Kidney (tissue), 14 donors: ENCODE results near the gene USP49. TPM values are rescaled to one million over a fixed set of nuclear protein-coding genes. Genes with fewer than 3 reads are reported as not detected.

Source experiments
- DNase-seq, 5 donors: peaks; one replicate each; pipeline ENCODE4 v3.0.0-alpha.2; 2013 to 2020
- FAIRE-seq: peaks from 2 replicates; lab custom pipeline; 2012; peaks lifted over from hg19 to GRCh38; lab: Jason Lieb, UNC
- H3K27ac ChIP-seq, 2 donors: one replicate each; pipeline ENCODE4 v1.7.0; 2013; ENCODE audit warnings: low read depth in 2 of 2, low read length in 2 of 2, inconsistent platforms in 1 of 2
- H3K27me3 ChIP-seq: one replicate; pipeline ENCODE4 v1.7.1; 2013; ENCODE audit warnings: low read length, inconsistent platforms; ENCODE audit not compliant: control insufficient read depth, insufficient read depth
- H3K36me3 ChIP-seq, 3 donors: one replicate each; pipeline versions ENCODE4 v1.7.0 to v1.7.1; 2013; ENCODE audit warnings: low read length in 3 of 3, control low read depth in 1 of 3, inconsistent platforms in 1 of 3; ENCODE audit not compliant: insufficient read depth in 3 of 3, control insufficient read depth in 2 of 3
- H3K4me1 ChIP-seq, 3 donors: one replicate each; pipeline versions ENCODE4 v1.7.0 to v1.7.1; 2013; ENCODE audit warnings: low read length in 3 of 3, inconsistent platforms in 1 of 3, low read depth in 1 of 3; ENCODE audit not compliant: control insufficient read depth in 2 of 3, insufficient read depth in 2 of 3
- H3K4me3 ChIP-seq, 3 donors: one replicate each; pipeline versions ENCODE4 v1.7.0 to v1.8.1; 2013; ENCODE audit warnings: low read length in 3 of 3, control low read depth in 1 of 3, inconsistent platforms in 1 of 3
- H3K9ac ChIP-seq, 3 donors: one replicate each; pipeline versions ENCODE4 v1.7.0 to v1.7.1; 2013; ENCODE audit warnings: low read length in 3 of 3, control low read depth in 1 of 3, inconsistent platforms in 1 of 3
- H3K9me3 ChIP-seq, 3 donors: one replicate each; pipeline versions ENCODE4 v1.7.0 to v1.7.1; 2013; ENCODE audit warnings: low read length in 3 of 3, control low read depth in 1 of 3, inconsistent platforms in 1 of 3; ENCODE audit not compliant: control insufficient read depth in 2 of 3, insufficient read depth in 1 of 3
- intact Hi-C: fragments of 100-400 bp; cut with DNase I; formaldehyde crosslinking; loops from one replicate; pipeline ENCODE4 v1.11.1; 2022
- polyA plus RNA-seq: library from polyadenylated mRNA; stranded (reverse); fragments of 350-450 nt; fragmentation: Illumina TruSeq; extraction: RNeasy Lipid Tissue Mini Kit (QIAGEN cat#74804); gene quantifications from one replicate; pipeline ENCODE4 v1.2.3, GENCODE V29; 2014; ENCODE audit warnings: low read depth, low replicate concordance; ENCODE audit not compliant: insufficient read depth
- total RNA-seq: library from RNA; stranded (reverse); fragmentation: NEBNext Ultra II Directional; extraction: Animal tissue kit (Norgen Biotek cat#: 25700); gene quantifications from one replicate; pipeline ENCODE4 v1.2.1, GENCODE V29; 2021
- TF ChIP-seq, protein P1 (sequence below): IDR thresholded peaks from 3 replicates; pipeline ENCODE4 v1.5.1; 2012; ENCODE audit warnings: mild to moderate bottlenecking, moderate library complexity, borderline replicate concordance; ENCODE audit not compliant: insufficient read depth; ENCODE audit errors: extremely low read depth
- donor health status: control.
- donor health status: control.
- donor health status: control.
- donor health status: control.
- donor health status: control.
- donor health status: DM: yes; HTN: yes; CAD: no.
- donor health status: Normal renal cell carcinoma (clear cell type).

Gene USP49
- total and polyA plus RNA-seq, 2 donors from 2014 or later, result 1.1 to 3.4 TPM

DNA sequence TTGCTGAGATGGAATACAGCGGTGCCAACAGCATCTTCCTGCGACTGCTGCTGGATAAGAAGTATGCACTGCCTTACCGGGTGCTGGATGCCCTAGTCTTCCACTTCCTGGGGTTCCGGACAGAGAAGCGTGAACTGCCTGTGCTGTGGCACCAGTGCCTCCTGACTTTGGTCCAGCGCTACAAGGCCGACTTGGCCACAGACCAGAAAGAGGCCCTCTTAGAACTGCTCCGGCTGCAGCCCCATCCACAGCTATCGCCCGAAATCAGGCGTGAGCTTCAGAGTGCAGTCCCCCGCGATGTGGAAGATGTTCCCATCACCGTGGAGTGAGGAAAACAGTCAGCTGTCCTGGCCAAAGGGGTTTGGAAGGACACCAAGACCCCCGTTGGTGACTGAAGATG, 37.2 kb upstream of the USP49 start:
- no peaks in the 10 kb centered on the region for H3K27me3 ChIP-seq
- no peaks in the 10 kb centered on the region for H3K9me3 ChIP-seq
- DNase-seq, result no peak
- TF ChIP-seq, protein P1, sequence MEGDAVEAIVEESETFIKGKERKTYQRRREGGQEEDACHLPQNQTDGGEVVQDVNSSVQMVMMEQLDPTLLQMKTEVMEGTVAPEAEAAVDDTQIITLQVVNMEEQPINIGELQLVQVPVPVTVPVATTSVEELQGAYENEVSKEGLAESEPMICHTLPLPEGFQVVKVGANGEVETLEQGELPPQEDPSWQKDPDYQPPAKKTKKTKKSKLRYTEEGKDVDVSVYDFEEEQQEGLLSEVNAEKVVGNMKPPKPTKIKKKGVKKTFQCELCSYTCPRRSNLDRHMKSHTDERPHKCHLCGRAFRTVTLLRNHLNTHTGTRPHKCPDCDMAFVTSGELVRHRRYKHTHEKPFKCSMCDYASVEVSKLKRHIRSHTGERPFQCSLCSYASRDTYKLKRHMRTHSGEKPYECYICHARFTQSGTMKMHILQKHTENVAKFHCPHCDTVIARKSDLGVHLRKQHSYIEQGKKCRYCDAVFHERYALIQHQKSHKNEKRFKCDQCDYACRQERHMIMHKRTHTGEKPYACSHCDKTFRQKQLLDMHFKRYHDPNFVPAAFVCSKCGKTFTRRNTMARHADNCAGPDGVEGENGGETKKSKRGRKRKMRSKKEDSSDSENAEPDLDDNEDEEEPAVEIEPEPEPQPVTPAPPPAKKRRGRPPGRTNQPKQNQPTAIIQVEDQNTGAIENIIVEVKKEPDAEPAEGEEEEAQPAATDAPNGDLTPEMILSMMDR, result no peak
- H3K4me1 ChIP-seq, result no peaks in the 10 kb centered on the region
- H3K4me3 ChIP-seq, result no peak overlapping the region
- no peak for FAIRE-seq
- H3K9ac ChIP-seq, result no peak overlapping the region
- peaks cover 12 to 49% (median 48%) of the 10 kb centered on the region in 3 donors for H3K36me3 ChIP-seq
- no peak overlapping the region for H3K27ac ChIP-seq
- intact Hi-C loops, result loop anchor here (10.0 kb wide), 1 partner anchor 112 kb away; no protein-coding TSS in a partner anchor

DNA sequence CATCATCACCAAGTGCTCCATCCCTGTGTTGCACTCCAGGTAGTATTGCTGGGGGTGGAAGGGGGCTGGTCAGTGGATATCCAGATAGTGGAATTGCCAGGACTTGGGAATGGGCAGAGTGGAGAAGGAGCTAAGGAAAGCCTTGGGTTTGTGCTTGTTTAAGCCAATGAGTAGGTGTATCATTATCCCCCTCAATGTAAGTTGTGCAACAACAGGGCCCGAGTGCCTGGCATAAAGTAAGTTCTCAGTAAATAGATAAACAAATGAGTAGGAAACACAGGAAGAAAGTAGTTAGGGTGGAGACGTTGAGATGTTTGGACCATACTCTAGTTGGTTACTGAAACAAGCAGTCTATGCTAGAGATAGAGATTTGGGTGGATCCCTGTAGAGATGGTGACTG, 36.6 kb upstream of the USP49 start:
- Histone ChIP-seq H3K27me3 (no peaks in the 10 kb centered on the region), H3K9me3 (no peaks in the 10 kb centered on the region), H3K36me3 (peaks cover 15 to 51% (median 49%) of the 10 kb centered on the region in 3 donors), H3K9ac (no peak overlapping the region), H3K27ac (no peak overlapping the region), H3K4me1 (no peaks in the 10 kb centered on the region), H3K4me3 (no peak overlapping the region)
- TF ChIP-seq, protein P1, result no peak
- intact Hi-C loops, result loop anchor here (10.0 kb wide), 1 partner anchor 113 kb away; no protein-coding TSS in a partner anchor
- FAIRE-seq (no peak), DNase-seq (no peak)

DNA sequence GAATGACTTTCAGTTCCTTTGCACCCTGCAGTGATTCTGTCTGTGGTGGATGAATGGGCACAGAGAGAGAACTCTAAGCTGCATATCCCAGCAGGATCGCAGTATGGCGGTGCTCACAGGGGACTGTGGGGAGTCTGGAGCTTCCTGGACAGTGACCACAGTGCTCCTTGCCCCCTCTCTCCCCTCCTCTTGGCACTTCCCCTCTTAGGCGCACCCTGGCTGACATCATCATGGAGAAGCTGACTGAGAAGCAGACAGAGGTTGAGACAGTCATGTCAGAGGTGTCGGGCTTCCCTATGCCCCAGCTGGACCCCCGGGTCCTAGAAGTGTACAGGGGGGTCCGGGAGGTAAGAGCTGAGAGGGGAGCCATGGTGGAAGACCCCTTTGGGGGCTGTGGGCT, 34.7 kb upstream of the USP49 start:
- Histone ChIP-seq H3K9me3 (no peaks in the 10 kb centered on the region), H3K4me1 (no peaks in the 10 kb centered on the region), H3K9ac (no peak overlapping the region), H3K27me3 (no peaks in the 10 kb centered on the region), H3K27ac (no peak overlapping the region), H3K36me3 (peaks cover 15 to 49% (median 33%) of the 10 kb centered on the region in 3 donors), H3K4me3 (no peak overlapping the region)
- intact Hi-C loops, result loop anchor here (10.0 kb wide), 1 partner anchor 115 kb away; no protein-coding TSS in a partner anchor
- DNase-seq (no peak), FAIRE-seq (no peak)
- TF ChIP-seq, protein P1, result no peak

DNA sequence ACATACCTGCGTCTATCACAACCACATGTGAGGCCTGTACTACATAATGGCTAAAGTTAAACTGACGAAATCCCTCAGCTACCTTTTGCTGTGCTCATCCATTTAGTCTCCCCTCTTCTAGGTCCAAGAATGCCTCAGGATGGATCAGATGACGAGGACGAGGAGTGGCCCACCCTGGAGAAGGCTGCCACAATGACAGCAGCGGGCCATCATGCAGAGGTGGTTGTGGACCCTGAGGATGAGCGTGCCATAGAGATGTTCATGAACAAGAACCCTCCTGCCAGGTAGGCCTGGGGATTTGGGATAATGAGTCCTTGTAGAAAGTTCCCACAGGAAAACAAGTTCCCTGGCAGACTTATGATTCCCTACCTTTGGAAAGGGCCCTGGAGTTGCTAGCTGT, 32.1 kb upstream of the USP49 start:
- TF ChIP-seq, protein P1, result no peak
- Histone ChIP-seq H3K4me3 (no peak overlapping the region), H3K27me3 (no peaks in the 10 kb centered on the region), H3K9ac (no peak overlapping the region), H3K36me3 (peaks cover 12 to 39% (median 16%) of the 10 kb centered on the region in 3 donors), H3K27ac (no peak overlapping the region), H3K4me1 (peaks cover 4 to 6% (median 4%) of the 10 kb centered on the region in 3 donors), H3K9me3 (no peaks in the 10 kb centered on the region)
- FAIRE-seq (no peak), DNase-seq (no peak)
- intact Hi-C loops, result no loop called here
